T-helper 9 cell (primary cell): Measurements from ENCODE around the gene PFKFB4.
"Not testable (repeated sequence)": the region's sequence is repeated elsewhere in the genome, so short reads cannot be mapped to it uniquely, and the experiment has no call there.

Source experiments
- DNase-seq: peaks from one replicate; pipeline ENCODE4 v3.0.0-alpha.2; 2020

PFKFB4 gene

GRCh38 chr3:48558493-48559134, 2.0 kb upstream of the PFKFB4 start:
- no peak for DNase-seq

- no peak for DNase-seq
Measured at GRCh38 chr3:48555949-48556795, 431 bp downstream of the PFKFB4 start.

GRCh38 chr3:48555231-48555948, 1.2 kb downstream of the PFKFB4 start:
- DNase-seq = no peak

- no peak for DNase-seq
Measured at GRCh38 chr3:48553886-48554845, 2.4 kb downstream of the PFKFB4 start.

- no peak for DNase-seq
Measured at GRCh38 chr3:48553361-48553760, 3.2 kb downstream of the PFKFB4 start.

- DNase-seq = no peak
Measured at GRCh38 chr3:48552111-48552951, 4.3 kb downstream of the PFKFB4 start.

GRCh38 chr3:48551651-48552050, 5.0 kb downstream of the PFKFB4 start:
- DNase-seq = not testable (repeated sequence)

GRCh38 chr3:48548729-48549705, 7.6 kb downstream of the PFKFB4 start:
- DNase-seq = peak; percentile 79

GRCh38 chr3:48548126-48548525, 8.5 kb downstream of the PFKFB4 start:
- DNase-seq = no peak

- no peak for DNase-seq
Measured at GRCh38 chr3:48546203-48546829, 10.3 kb downstream of the PFKFB4 start.

- DNase-seq = no peak
Measured at GRCh38 chr3:48544141-48544540, 12.5 kb downstream of the PFKFB4 start.

GRCh38 chr3:48543271-48543866, 13.2 kb downstream of the PFKFB4 start:
- DNase-seq = no peak

- DNase-seq = no peak
Measured at GRCh38 chr3:48538451-48538850, 18.2 kb downstream of the PFKFB4 start.

GRCh38 chr3:48536785-48537184, 19.8 kb downstream of the PFKFB4 start:
- DNase-seq = no peak

- DNase-seq = no peak
Measured at GRCh38 chr3:48536116-48536515, 20.5 kb downstream of the PFKFB4 start.

GRCh38 chr3:48535578-48535977, 21.0 kb downstream of the PFKFB4 start:
- no peak for DNase-seq

- DNase-seq = no peak
Measured at GRCh38 chr3:48532977-48533337, 23.6 kb downstream of the PFKFB4 start.

GRCh38 chr3:48532271-48532976, 24.2 kb downstream of the PFKFB4 start:
- no peak for DNase-seq

GRCh38 chr3:48530701-48531100, 25.9 kb downstream of the PFKFB4 start:
- DNase-seq = not testable (repeated sequence)
